Measurements from ENCODE around the gene SPTAN1. TPM values are rescaled to one million over a fixed set of nuclear protein-coding genes. Genes with fewer than 3 reads are reported as not detected.
A peak's percentile ranks its signal among the peaks of the same experiment; 100 is the strongest.

The SPTAN1 gene
- total and polyA plus RNA-seq, 2 experiments from 2014 or later = 108 to 195 TPM

- Mint-ChIP-seq H3K36me3 (ENCODE audit: low read depth) (peaks cover 46% of the 10 kb centered on the region), H3K4me1 (peaks cover 6% of the 10 kb centered on the region), H3K27ac (peak overlapping the region; percentile 70; the same call in 1 of the 2 replicates), H3K4me3 (no peak overlapping the region), H3K27me3 (ENCODE audit: insufficient read depth, low read depth, poor library complexity) (peaks cover 14% of the 10 kb centered on the region), H3K9me3 (no peaks in the 10 kb centered on the region)
- no peak overlapping the region for H3K4me3 ChIP-seq
- H3K27ac ChIP-seq (ENCODE audit: low read depth) = peak overlapping the region; percentile 84; the same call in 1 of the 2 replicates
- no peaks in the 10 kb centered on the region for H3K9me2 ChIP-seq (ENCODE audit: insufficient read depth)
- no peaks in the 10 kb centered on the region; the same call in 1 of the 2 replicates for H3F3A ChIP-seq (replicated peaks; ENCODE audit: low read depth)
- peaks cover 21% of the 10 kb centered on the region for H3K36me3 ChIP-seq (ENCODE audit: insufficient read depth)
- peak overlapping the region; percentile 60 for H3K4me2 ChIP-seq
- H3K4me1 ChIP-seq (ENCODE audit: insufficient read depth) = 0 out of 2 replicates have a peak, but pooled peaks cover 8% of the 10 kb centered on the region
- H3K79me2 ChIP-seq (replicated peaks; ENCODE audit: insufficient read depth) = no peaks in the 10 kb centered on the region
- ATAC-seq (peak; percentile 79), DNase-seq (ENCODE audit: low spot score) (peak; percentile 80)
- no peaks in the 10 kb centered on the region for H3K27me3 ChIP-seq (ENCODE audit: insufficient read depth)
- H2AFZ ChIP-seq = no peak overlapping the region
- H4K20me1 ChIP-seq (replicated peaks; ENCODE audit: insufficient read depth) = no peaks in the 10 kb centered on the region; the same call in none of the 2 replicates
- TF ChIP-seq, protein P1, sequence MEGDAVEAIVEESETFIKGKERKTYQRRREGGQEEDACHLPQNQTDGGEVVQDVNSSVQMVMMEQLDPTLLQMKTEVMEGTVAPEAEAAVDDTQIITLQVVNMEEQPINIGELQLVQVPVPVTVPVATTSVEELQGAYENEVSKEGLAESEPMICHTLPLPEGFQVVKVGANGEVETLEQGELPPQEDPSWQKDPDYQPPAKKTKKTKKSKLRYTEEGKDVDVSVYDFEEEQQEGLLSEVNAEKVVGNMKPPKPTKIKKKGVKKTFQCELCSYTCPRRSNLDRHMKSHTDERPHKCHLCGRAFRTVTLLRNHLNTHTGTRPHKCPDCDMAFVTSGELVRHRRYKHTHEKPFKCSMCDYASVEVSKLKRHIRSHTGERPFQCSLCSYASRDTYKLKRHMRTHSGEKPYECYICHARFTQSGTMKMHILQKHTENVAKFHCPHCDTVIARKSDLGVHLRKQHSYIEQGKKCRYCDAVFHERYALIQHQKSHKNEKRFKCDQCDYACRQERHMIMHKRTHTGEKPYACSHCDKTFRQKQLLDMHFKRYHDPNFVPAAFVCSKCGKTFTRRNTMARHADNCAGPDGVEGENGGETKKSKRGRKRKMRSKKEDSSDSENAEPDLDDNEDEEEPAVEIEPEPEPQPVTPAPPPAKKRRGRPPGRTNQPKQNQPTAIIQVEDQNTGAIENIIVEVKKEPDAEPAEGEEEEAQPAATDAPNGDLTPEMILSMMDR (conservative IDR thresholded peaks at IDR 0.05; ENCODE audit: low read depth in 2 of 2) = peak; percentile 31 to 67; a peak in 3 of 4 replicates
- TF ChIP-seq STAT1 (IDR thresholded peaks at IDR 0.05; ENCODE audit: unreplicated experiment) (no peak), EZH2 (IDR thresholded peaks at IDR 0.05; ENCODE audit: low read depth, unreplicated experiment) (no peak)
Measured at GRCh38 chr9:128636024-128636390, 83.6 kb downstream of the SPTAN1 start.

DNA sequence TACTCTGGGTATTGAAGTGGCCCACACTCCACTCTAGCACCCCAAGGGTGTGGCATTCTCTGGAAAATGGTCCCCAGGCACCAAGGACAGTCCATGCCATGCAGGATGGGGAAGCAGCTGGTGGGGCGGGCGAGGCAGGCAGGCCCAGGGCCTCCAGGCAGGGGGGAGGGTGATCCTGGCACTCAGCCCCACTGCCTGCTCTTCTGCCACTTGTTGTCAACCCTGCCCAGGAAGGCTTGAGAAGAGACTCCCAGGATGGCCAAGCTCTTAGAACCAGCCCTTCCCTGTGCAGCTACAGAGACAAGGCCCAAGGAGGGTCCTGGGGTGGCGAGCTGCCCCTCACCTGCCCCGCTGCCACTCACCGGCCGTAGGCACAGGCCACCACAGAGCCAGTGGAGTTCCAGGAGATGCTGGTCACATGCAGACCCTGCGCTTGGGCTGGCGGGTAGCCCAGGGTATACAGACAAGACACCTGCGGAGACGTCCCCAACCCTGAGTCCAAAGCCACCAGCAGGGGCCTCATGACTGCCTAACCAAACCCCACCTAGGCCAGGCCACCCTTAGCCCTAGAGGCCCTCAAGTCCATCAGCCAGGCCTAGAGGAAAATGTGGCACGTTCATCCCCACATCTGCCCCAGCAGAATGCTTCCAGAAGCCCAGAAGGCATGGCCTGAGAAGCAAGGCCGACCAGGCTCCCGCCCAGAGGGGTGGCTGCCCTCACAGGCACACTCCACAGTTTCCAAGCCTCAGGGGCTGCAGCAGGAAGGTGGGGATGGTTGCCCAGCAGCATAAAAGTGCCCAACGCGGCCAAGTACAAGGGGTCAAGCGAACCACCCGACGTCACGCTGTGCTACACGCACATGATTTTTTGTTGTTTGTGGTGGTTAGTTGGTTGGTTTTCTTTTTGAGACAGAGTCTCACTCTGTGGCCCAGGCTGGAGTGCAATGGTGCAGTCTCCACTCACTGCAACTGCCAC is 84.5 kb downstream of the SPTAN1 start:
- Histone ChIP-seq H3K4me2 (peak overlapping the region; percentile 60; the same call in 1 of the 2 replicates), H3K27ac (ENCODE audit: low read depth) (peak overlapping the region; percentile 84; the same call in 1 of the 2 replicates), H3K36me3 (ENCODE audit: insufficient read depth) (peaks cover 15% of the 10 kb centered on the region), H3K9me2 (ENCODE audit: insufficient read depth) (no peaks in the 10 kb centered on the region), H4K20me1 (replicated peaks; ENCODE audit: insufficient read depth) (no peaks in the 10 kb centered on the region; the same call in none of the 2 replicates), H3F3A (replicated peaks; ENCODE audit: low read depth) (no peaks in the 10 kb centered on the region; the same call in 1 of the 2 replicates), H3K4me3 (no peak overlapping the region), H3K27me3 (ENCODE audit: insufficient read depth) (no peaks in the 10 kb centered on the region), H2AFZ (no peak overlapping the region), H3K79me2 (replicated peaks; ENCODE audit: insufficient read depth) (no peaks in the 10 kb centered on the region), H3K4me1 (ENCODE audit: insufficient read depth) (0 out of 2 replicates have a peak, but pooled peaks cover 8% of the 10 kb centered on the region)
- Mint-ChIP-seq H3K27me3 (ENCODE audit: insufficient read depth, low read depth, poor library complexity) (peaks cover 16% of the 10 kb centered on the region), H3K36me3 (ENCODE audit: low read depth) (peaks cover 43% of the 10 kb centered on the region), H3K4me3 (no peak overlapping the region), H3K4me1 (peaks cover 6% of the 10 kb centered on the region), H3K9me3 (no peaks in the 10 kb centered on the region), H3K27ac (no peak overlapping the region)
- ATAC-seq (no peak), DNase-seq (ENCODE audit: low spot score) (no peak)
- TF ChIP-seq, protein P2, sequence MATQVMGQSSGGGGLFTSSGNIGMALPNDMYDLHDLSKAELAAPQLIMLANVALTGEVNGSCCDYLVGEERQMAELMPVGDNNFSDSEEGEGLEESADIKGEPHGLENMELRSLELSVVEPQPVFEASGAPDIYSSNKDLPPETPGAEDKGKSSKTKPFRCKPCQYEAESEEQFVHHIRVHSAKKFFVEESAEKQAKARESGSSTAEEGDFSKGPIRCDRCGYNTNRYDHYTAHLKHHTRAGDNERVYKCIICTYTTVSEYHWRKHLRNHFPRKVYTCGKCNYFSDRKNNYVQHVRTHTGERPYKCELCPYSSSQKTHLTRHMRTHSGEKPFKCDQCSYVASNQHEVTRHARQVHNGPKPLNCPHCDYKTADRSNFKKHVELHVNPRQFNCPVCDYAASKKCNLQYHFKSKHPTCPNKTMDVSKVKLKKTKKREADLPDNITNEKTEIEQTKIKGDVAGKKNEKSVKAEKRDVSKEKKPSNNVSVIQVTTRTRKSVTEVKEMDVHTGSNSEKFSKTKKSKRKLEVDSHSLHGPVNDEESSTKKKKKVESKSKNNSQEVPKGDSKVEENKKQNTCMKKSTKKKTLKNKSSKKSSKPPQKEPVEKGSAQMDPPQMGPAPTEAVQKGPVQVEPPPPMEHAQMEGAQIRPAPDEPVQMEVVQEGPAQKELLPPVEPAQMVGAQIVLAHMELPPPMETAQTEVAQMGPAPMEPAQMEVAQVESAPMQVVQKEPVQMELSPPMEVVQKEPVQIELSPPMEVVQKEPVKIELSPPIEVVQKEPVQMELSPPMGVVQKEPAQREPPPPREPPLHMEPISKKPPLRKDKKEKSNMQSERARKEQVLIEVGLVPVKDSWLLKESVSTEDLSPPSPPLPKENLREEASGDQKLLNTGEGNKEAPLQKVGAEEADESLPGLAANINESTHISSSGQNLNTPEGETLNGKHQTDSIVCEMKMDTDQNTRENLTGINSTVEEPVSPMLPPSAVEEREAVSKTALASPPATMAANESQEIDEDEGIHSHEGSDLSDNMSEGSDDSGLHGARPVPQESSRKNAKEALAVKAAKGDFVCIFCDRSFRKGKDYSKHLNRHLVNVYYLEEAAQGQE (IDR thresholded peaks at IDR 0.05; ENCODE audit: unreplicated experiment) = no peak
- TF ChIP-seq POLR2AphosphoS5 (IDR thresholded peaks at IDR 0.05; ENCODE audit: low read depth) = no peak
- TF ChIP-seq NANOG (IDR thresholded peaks at IDR 0.05; ENCODE audit: borderline replicate concordance) = no peak
- no peak for TF ChIP-seq EZH2phosphoT487 (IDR thresholded peaks at IDR 0.05; ENCODE audit: unreplicated experiment)
- TF ChIP-seq STAT1 (IDR thresholded peaks at IDR 0.05; ENCODE audit: unreplicated experiment) = no peak
- no peak for TF ChIP-seq CREB1 (CRISPR knock-in tag; IDR thresholded peaks at IDR 0.05; ENCODE audit: low read depth)
- TF ChIP-seq, protein P1 (conservative IDR thresholded peaks at IDR 0.05; ENCODE audit: low read depth in 2 of 2) = no peak
- no peak for TF ChIP-seq ZNF331 (CRISPR knock-in tag; IDR thresholded peaks at IDR 0.05; ENCODE audit: low read depth)
